ENCODE results near the gene MRPL50. TPM values are rescaled to one million over a fixed set of nuclear protein-coding genes. Genes with fewer than 3 reads are reported as not detected.

Gene MRPL50
- total RNA-seq, 2 donors from 2014 or later: 15.5 to 17.4 TPM

DNA sequence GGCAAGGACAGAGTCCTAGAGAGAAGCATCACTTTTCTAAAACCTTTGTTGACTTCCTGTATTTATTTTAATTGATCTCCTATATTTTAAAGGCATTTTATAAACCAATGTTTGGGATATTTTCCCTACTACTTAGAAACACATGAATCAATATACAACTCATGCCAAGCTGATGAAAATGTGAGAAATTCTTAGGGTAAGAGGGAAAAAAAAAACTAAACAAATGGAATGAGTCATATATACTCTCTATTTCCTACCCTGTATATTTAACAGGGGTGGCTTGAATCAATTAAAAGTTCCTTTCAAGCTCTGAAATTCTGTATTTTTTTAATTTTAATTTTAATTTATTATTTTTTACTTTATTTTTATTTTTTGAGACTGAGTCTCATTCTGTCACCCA lies 33.2 kb downstream of the MRPL50 start:
- Histone ChIP-seq H3K9ac (ENCODE audit: extremely low read depth, low read length, poor library complexity, severe bottlenecking) (no peak overlapping the region), H3K27ac (ENCODE audit: low read depth, low read length) (no peak overlapping the region), H3K9me3 (ENCODE audit: control insufficient read depth, low read length) (no peaks in the 10 kb centered on the region), H3K36me3 (ENCODE audit: control insufficient read depth, insufficient read depth, low read length) (no peaks in the 10 kb centered on the region), H3K4me3 (ENCODE audit: low read length) (no peak overlapping the region), H3K27me3 (ENCODE audit: control insufficient read depth, insufficient read depth, low read length, poor library complexity, severe bottlenecking) (no peaks in the 10 kb centered on the region), H3K4me1 (ENCODE audit: control insufficient read depth, insufficient read depth, low read length) (no peaks in the 10 kb centered on the region)
- no peak for DNase-seq
- TF ChIP-seq, protein P1, sequence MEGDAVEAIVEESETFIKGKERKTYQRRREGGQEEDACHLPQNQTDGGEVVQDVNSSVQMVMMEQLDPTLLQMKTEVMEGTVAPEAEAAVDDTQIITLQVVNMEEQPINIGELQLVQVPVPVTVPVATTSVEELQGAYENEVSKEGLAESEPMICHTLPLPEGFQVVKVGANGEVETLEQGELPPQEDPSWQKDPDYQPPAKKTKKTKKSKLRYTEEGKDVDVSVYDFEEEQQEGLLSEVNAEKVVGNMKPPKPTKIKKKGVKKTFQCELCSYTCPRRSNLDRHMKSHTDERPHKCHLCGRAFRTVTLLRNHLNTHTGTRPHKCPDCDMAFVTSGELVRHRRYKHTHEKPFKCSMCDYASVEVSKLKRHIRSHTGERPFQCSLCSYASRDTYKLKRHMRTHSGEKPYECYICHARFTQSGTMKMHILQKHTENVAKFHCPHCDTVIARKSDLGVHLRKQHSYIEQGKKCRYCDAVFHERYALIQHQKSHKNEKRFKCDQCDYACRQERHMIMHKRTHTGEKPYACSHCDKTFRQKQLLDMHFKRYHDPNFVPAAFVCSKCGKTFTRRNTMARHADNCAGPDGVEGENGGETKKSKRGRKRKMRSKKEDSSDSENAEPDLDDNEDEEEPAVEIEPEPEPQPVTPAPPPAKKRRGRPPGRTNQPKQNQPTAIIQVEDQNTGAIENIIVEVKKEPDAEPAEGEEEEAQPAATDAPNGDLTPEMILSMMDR (conservative IDR thresholded peaks at IDR 0.05): no peak
- no peak overlapping the region for H3K27ac Mint-ChIP-seq
- H3K27me3 Mint-ChIP-seq (ENCODE audit: insufficient read depth): no peaks in the 10 kb centered on the region
- no peaks in the 10 kb centered on the region for H3K9me3 Mint-ChIP-seq
- H3K4me1 Mint-ChIP-seq: no peaks in the 10 kb centered on the region
- no peaks in the 10 kb centered on the region for H3K36me3 Mint-ChIP-seq (ENCODE audit: low read depth)
- H3K4me3 Mint-ChIP-seq: no peak overlapping the region

DNA sequence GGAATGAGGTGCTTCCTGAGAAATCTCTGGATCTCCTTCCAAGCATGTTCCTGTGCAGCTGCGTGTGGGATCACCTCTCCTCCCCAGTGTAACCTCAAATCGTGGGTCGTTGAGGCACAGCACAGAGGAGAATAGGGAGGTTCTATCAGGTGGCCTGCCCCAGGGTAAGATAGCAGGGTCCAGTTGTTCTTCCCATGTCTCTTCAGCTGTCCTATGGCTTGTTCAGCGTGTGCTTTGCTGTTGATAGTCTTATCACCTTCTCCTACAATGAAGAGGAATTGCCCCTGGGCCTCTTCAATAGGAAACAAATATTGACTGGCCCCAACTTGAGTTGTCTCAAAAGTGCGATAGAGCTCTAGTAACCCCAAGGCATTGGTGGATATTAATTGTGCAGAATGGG lies 36.0 kb downstream of the MRPL50 start:
- TF ChIP-seq, protein P1 (conservative IDR thresholded peaks at IDR 0.05): no peak
- 93% methylated on average over 5 of the region's 5 CpGs; no CpG with 5 or more reads in 1 of the 2 experiments for WGBS, 2 experiments (ENCODE audit: insufficient coverage in 1 of 2, insufficient read length in 1 of 2)
- no peak for DNase-seq
- Histone ChIP-seq H3K36me3 (ENCODE audit: control insufficient read depth, insufficient read depth, low read length) (no peaks in the 10 kb centered on the region), H3K27me3 (ENCODE audit: control insufficient read depth, insufficient read depth, low read length, poor library complexity, severe bottlenecking) (no peaks in the 10 kb centered on the region), H3K9me3 (ENCODE audit: control insufficient read depth, low read length) (no peaks in the 10 kb centered on the region), H3K4me1 (ENCODE audit: control insufficient read depth, insufficient read depth, low read length) (no peaks in the 10 kb centered on the region), H3K4me3 (ENCODE audit: low read length) (no peak overlapping the region), H3K27ac (ENCODE audit: low read depth, low read length) (no peak overlapping the region), H3K9ac (ENCODE audit: extremely low read depth, low read length, poor library complexity, severe bottlenecking) (no peak overlapping the region)
- Mint-ChIP-seq H3K9me3 (no peaks in the 10 kb centered on the region), H3K36me3 (ENCODE audit: low read depth) (no peaks in the 10 kb centered on the region), H3K27ac (no peak overlapping the region), H3K4me3 (no peak overlapping the region), H3K27me3 (ENCODE audit: insufficient read depth) (no peaks in the 10 kb centered on the region), H3K4me1 (no peaks in the 10 kb centered on the region)

DNA sequence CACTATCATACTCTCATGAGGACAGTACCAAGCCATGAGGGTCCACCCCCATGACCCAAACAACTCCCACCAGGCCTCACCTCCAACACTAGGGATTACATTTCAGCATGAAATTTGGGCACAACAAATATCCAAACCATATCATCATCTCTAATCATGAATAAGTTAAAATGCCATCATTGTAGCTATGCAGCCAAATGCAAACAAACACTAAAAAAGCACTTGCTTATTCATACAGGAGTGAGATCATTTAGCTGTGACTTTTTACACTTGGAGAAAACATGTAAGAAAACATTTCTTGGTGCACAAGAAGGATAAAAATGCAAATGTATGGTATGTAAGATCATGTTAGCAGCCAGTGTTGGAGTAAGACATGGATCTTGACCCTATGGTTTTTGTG lies 37.8 kb downstream of the MRPL50 start:
- no peaks in the 10 kb centered on the region for H3K27me3 Mint-ChIP-seq (ENCODE audit: insufficient read depth)
- no peak overlapping the region for H3K4me3 ChIP-seq (ENCODE audit: low read length)
- no peak overlapping the region for H3K27ac Mint-ChIP-seq
- H3K27ac ChIP-seq (ENCODE audit: low read depth, low read length): no peak overlapping the region
- peaks cover 3% of the 10 kb centered on the region for H3K4me1 Mint-ChIP-seq
- no peaks in the 10 kb centered on the region for H3K9me3 Mint-ChIP-seq
- H3K36me3 ChIP-seq (ENCODE audit: control insufficient read depth, insufficient read depth, low read length): no peaks in the 10 kb centered on the region
- no peaks in the 10 kb centered on the region for H3K27me3 ChIP-seq (ENCODE audit: control insufficient read depth, insufficient read depth, low read length, poor library complexity, severe bottlenecking)
- no peaks in the 10 kb centered on the region for H3K9me3 ChIP-seq (ENCODE audit: control insufficient read depth, low read length)
- no peaks in the 10 kb centered on the region for H3K36me3 Mint-ChIP-seq (ENCODE audit: low read depth)
- H3K9ac ChIP-seq (ENCODE audit: extremely low read depth, low read length, poor library complexity, severe bottlenecking): no peak overlapping the region
- TF ChIP-seq, protein P1 (conservative IDR thresholded peaks at IDR 0.05): no peak
- no peak for DNase-seq
- H3K4me1 ChIP-seq (ENCODE audit: control insufficient read depth, insufficient read depth, low read length): no peaks in the 10 kb centered on the region
- H3K4me3 Mint-ChIP-seq: no peak overlapping the region
